Measurements from ENCODE around the gene LINGO3. TPM values are rescaled to one million over a fixed set of nuclear protein-coding genes. Genes with fewer than 3 reads are reported as not detected.

Gene LINGO3
- total and polyA plus RNA-seq, 10 donors, result 0.26 to 2.6 (median 0.76) TPM

- peak; percentile 85 for DNase-seq
- WGBS, 5 donors, result 36 to 59% (median 44%) methylated on average over 21 to 27 of the region's 27 CpGs
- H3K27ac ChIP-seq, result peak overlapping the region in 7 of 8 donors; percentile 5 to 92 (median 84)
- H3K36me3 ChIP-seq, result peaks cover 0 to 20% (median 4%) of the 10 kb centered on the region in 6 donors
- intact Hi-C loops (cut with DNase I; ENCODE audit: low total_unique reads), result no loop called here
- TF ChIP-seq POLR2A (IDR thresholded peaks at IDR 0.05) (no peak), CTCF (IDR thresholded peaks at IDR 0.05 in 8 of 11, conservative IDR thresholded peaks at IDR 0.05 in 3 of 11) (no peak), POLR2AphosphoS5 (IDR thresholded peaks at IDR 0.05) (no peak)
- H3K4me3 ChIP-seq, result peak overlapping the region in 3 of 8 donors; percentile 4 to 58 (median 23)
- H3K4me1 ChIP-seq, result peaks cover 23 to 61% (median 53%) of the 10 kb centered on the region in 6 donors
- H3K9me3 ChIP-seq, result no peaks in the 10 kb centered on the region
- no peaks in the 10 kb centered on the region for H3K27me3 ChIP-seq (replicated peaks in 1 of 7)
Measured at GRCh38 chr19:2333027-2333806, 25.3 kb upstream of the LINGO3 start.

GRCh38 chr19:2332341-2333026 is 24.5 kb upstream of the LINGO3 start:
- DNase-seq, result peak; percentile 93

GRCh38 chr19:2331601-2332246 is 23.8 kb upstream of the LINGO3 start:
- TF ChIP-seq POLR2A (IDR thresholded peaks at IDR 0.05) (no peak), CTCF (IDR thresholded peaks at IDR 0.05 in 8 of 11, conservative IDR thresholded peaks at IDR 0.05 in 3 of 11) (no peak), POLR2AphosphoS5 (IDR thresholded peaks at IDR 0.05) (no peak)
- H3K36me3 ChIP-seq, result peaks cover 0 to 9% (median 2%) of the 10 kb centered on the region in 6 donors
- no peaks in the 10 kb centered on the region for H3K27me3 ChIP-seq (replicated peaks in 1 of 7)
- peaks cover 30 to 75% (median 66%) of the 10 kb centered on the region in 6 donors for H3K4me1 ChIP-seq
- peak overlapping the region in 1 of 8 donors; percentile 58 for H3K4me3 ChIP-seq
- H3K27ac ChIP-seq, result peak overlapping the region; percentile 21 to 92 (median 83)
- no peak for DNase-seq
- intact Hi-C loops (cut with DNase I; ENCODE audit: low total_unique reads), result no loop called here
- WGBS, 5 donors, result 58 to 75% (median 64%) methylated on average over 11 to 12 of the region's 12 CpGs
- no peaks in the 10 kb centered on the region for H3K9me3 ChIP-seq

More at GRCh38 chr19:2332341-2333026, 24.5 kb upstream of the LINGO3 start:
- Histone ChIP-seq H3K9me3 (no peaks in the 10 kb centered on the region), H3K27me3 (replicated peaks in 1 of 7) (no peaks in the 10 kb centered on the region), H3K4me3 (peak overlapping the region in 3 of 8 donors; percentile 10 to 58 (median 23)), H3K27ac (peak overlapping the region; percentile 21 to 92 (median 83)), H3K36me3 (peaks cover 0 to 12% (median 4%) of the 10 kb centered on the region in 6 donors), H3K4me1 (peaks cover 24 to 67% (median 58%) of the 10 kb centered on the region in 6 donors)
- 27 to 52% (median 39%) methylated on average over 14 to 17 of the region's 17 CpGs for WGBS, 5 donors
- TF ChIP-seq CTCF (IDR thresholded peaks at IDR 0.05 in 8 of 11, conservative IDR thresholded peaks at IDR 0.05 in 3 of 11) (no peak), POLR2AphosphoS5 (IDR thresholded peaks at IDR 0.05) (peak; percentile 83 to 93 (median 89)), POLR2A (IDR thresholded peaks at IDR 0.05) (peak in 1 of 3 donors; percentile 61)
- intact Hi-C loops (cut with DNase I; ENCODE audit: low total_unique reads), result no loop called here

Data from spleen (tissue), 11 donors.